NCI-H526 (cell line): Measurements from ENCODE around the gene OR9A4.
A peak's percentile ranks its signal among the peaks of the same experiment; 100 is the strongest.
"Not testable (repeated sequence)": the region's sequence is repeated elsewhere in the genome, so short reads cannot be mapped to it uniquely, and the experiment has no call there.

Experiments used
- DNase-seq, 2 experiments: peaks; one replicate each; lab custom pipeline; 2025; lab: John Stamatoyannopoulos, UW

OR9A4 gene, protein sequence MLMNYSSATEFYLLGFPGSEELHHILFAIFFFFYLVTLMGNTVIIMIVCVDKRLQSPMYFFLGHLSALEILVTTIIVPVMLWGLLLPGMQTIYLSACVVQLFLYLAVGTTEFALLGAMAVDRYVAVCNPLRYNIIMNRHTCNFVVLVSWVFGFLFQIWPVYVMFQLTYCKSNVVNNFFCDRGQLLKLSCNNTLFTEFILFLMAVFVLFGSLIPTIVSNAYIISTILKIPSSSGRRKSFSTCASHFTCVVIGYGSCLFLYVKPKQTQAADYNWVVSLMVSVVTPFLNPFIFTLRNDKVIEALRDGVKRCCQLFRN

GRCh38 chr7:141916099-141916498 lies at the start of gene OR9A4:
Gene OR9A4 (plus strand): TSS chr7:141916399. CDS start chr7:141918876, 2,477 bp downstream.
- no peak for DNase-seq

- no peak for DNase-seq
Observed at GRCh38 chr7:141866974-141867373, 49.2 kb upstream of the OR9A4 start.

DNA sequence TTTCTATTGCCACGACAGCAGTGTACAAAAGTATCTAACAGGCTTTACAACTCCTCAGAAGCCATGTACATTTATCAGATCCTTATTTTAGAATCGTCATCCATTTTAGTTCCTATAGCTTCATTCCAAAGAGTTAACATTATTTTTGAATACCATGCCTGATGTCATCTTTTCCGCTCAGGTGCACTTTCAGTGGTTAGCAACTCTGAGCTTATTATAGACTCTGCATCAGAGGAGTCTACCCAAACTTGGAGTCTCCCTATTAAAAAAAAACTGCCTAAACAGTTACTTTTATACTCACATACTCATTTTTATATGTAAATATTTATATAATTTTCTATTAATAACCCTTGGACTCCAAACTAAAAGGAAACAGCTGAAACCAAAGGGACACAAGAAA lies 43.3 kb upstream of the OR9A4 start:
- no peak for DNase-seq

DNA sequence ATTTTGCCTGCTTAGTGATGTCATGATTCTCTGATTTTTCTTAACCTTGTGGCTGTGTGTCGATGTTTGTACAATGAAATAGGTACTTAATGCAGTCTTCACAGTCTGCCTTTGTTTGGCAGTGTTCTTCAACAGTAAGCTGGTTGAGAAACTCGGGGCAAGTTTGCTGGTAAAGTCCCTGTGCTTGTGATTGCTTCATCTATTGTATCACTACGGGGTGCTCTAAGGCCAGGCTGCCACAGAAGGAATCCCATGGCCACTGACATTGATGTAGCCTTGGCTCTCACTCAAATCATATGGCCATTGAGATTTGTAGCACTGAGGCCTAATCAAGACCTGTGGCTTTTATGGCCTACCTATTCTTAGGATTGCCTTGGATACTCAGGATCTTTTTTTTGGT lies 41.4 kb upstream of the OR9A4 start:
- DNase-seq: no peak

DNA sequence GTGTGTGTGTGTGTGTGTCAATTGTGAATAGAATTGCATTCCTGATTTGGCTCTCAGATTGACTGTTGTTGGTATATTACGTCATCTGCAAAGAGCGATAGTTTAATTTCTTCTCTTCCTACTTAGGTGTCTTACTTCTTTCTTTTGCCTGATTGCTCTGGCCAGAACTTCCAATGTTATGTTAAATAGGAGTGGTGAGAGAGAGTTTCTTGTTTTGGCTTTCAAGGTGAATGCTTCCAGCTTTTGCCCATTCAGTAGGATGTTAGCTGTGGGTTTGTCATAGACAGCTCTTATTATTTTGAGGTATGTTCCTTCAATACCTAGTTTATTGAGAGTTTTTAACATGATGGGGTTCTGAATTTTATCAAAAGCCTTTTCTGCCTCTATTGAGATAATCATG lies 40.7 kb upstream of the OR9A4 start:
- no peak for DNase-seq

DNA sequence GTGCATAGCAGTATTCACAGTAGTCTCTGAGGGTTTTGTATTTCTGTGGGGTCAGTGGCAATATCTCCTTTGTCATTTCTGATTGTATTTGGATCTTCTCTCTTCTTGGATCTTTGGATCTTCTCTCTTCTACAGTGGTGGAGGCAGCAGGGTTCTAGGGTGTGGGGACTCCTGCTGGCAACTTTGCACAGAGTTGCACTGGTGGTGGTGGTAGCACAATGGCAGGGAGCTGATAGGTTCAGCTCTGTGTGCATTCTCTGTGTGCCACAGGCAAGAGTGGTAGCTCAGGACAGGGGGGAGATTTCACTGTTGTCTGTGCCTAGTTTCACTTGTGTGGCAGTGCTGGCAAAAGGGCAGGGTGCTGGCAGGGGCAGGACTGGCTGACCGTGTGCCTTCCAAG lies 39.8 kb upstream of the OR9A4 start:
- DNase-seq: no peak

DNA sequence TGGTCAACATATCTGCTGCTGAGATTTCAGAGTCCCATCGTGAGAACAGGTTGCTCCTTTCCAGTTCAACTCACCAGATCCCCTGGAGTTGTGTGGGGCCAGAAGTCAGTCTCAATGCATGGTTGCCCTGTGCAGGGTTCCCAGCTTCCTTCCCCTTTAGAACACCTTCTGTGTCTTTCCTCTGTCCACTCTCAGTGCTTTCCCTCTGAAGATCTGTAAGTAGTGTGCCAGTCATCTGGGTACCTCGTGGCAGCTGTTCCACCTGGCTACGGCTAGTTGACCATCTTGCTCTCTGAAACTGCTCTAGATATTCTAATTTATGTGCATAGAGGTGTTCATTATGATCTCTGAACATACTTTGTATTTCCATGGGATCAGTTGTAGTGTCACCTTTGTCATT lies 38.8 kb upstream of the OR9A4 start:
- DNase-seq: no peak

DNA sequence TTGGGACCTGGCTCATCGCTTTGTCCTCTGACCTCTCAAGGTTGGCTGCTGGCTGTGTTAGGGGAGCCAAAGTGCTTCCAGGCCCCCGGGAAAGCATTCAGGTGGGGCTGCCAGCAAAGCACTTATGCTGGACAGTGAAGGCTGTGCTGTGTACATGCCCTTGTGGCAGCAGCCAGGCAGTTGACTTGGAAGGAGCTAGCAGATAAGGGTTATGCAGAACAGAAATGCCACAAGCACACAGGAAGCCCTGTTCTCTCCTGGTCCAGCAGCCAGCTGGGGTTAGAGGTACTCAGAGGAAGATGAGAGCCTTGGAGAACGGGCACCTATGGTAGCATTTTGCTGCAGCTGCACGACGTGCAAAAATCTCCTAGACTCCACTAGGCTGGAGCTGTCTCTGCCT lies 35.2 kb upstream of the OR9A4 start:
- DNase-seq: no peak

GRCh38 chr7:141884539-141885225 lies 31.5 kb upstream of the OR9A4 start:
- no peak for DNase-seq

DNA sequence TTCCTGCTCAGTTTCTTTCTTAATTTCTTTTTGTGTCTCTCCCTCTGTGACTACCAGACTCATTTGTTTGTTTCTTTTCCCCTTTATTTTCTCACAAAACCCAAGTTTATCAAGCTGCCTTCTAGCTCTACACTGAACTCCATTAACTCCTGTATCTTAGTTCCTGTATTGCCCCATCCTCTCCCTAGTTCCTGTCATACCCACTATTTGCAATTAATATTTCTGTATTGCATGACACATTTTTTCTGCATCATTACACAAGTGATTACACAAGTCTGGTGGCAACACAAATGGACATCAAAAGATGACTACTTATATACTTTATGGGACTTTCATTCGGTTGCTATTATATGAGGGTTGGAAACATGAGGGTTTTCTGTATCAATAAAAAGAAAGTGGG lies 26.9 kb upstream of the OR9A4 start:
- DNase-seq: no peak

DNA sequence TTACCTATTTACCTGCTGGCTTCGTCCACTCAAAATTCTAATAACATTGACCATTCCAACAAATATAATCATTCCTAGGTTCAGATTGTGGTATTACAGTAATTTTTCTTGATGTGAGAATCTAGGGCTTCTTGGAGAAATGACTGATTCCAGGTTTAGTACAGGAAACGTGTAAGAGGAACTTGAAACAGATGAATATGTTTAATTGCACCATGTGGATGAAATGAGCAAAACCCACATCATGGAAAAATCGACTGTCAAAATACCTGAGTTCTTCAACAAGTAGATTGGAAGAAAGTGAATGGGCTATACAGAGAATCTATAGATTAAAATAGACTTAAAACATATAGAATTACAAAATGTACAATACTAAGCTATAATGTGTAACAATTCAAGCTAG lies 24.9 kb upstream of the OR9A4 start:
- DNase-seq: no peak

- DNase-seq: not testable (repeated sequence)
Observed at GRCh38 chr7:141899366-141899765, 16.8 kb upstream of the OR9A4 start.

- no peak for DNase-seq
Observed at GRCh38 chr7:141906285-141906684, 9.9 kb upstream of the OR9A4 start.

- DNase-seq: no peak
Observed at GRCh38 chr7:141911391-141911790, 4.8 kb upstream of the OR9A4 start.

DNA sequence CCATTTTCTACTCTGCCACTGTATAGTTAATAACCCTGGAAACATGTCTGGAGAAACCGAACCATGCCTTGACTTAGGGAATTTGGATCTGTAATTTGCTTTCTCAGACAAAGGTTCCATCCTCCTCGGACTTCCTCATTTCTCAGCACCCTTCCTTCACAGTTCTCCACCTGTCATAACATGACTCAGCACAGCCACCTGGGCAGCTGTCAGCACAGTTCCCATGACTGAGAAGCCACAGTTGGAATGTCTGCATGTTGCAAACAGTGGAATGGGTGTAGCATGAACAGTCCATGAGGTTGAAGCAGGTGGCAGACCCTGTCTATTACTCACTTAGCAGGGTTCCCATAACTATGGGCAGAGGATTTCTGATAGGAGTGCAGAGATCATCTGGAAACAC lies 634 bp upstream of the OR9A4 start:
- peak; percentile 5 to 46 for DNase-seq

- DNase-seq: no peak
Observed at GRCh38 chr7:141920281-141920680, 4.1 kb downstream of the OR9A4 start.

GRCh38 chr7:141928146-141928844 lies 12.1 kb downstream of the OR9A4 start:
- no peak for DNase-seq

DNA sequence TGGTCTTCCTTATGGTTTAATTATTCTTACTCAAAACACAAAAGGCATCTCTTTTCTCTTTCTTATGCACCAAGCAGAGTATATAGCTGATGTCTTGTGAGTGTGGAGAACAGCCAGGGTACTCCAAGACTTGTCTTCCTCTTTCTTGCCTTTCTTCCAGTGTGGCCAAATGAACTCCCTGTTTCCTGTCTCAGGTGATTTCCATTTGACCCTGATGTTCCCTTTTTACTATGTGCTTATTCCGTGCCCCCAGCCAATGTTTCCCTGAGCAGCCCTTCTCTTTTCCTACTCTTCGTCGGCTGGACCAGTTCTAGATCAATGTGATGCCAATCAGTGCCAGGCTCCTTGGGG lies 12.6 kb downstream of the OR9A4 start:
- DNase-seq: no peak

DNA sequence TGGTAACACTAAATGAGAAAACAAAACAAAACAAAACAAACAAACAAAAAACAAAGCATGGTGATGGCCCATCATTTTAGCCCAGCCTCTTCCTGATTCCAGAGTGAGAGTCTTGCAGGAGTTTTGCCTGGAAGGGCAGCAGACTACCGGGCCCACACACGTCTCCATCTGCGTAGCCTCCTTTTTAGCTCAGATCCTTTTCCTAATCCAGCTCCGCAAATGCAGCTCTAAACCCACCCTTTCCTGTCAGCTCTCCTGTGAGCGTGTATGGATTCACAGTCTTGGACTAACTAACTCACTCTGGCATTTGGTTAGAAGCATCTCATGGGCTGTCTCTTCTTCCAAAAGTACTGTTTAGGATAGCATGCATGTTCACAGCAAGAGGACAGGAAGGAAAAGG lies 14.0 kb downstream of the OR9A4 start:
- DNase-seq: no peak

DNA sequence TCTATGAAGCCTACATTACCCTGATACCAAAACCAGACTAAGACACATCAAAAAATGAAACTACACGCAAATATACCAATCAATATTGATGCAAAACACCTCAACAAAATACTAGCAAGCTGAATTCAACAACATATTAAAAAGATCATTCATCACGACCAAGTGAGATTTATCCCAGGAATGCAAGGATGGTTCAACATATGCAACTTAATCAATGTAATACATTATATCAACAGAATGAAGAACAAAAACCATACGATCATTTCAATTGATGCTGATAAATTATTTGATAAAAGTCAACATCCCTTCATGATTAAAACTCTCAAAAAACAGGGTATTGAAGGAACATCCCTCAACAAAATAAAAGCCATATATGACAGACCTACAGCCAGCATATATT lies 24.9 kb downstream of the OR9A4 start:
- no peak for DNase-seq

DNA sequence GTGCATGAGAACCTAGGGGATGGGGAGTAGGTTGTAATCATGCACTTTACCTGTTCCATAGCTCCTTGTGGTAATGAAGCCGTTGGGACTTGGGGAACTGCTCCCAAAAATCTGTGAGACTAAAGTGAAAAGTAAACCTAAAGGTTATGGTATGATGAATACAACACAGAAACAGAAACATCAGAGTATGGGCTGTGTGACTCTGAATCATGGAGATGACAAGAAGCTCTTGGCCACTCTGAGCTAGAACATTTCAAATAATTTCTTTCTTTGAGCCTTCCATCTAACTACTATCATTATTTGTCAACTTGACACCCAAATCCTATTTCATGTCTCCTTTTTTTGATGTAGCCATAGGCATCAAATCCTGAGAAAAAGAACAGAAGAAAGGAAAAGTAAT lies 27.6 kb downstream of the OR9A4 start:
- no peak for DNase-seq

DNA sequence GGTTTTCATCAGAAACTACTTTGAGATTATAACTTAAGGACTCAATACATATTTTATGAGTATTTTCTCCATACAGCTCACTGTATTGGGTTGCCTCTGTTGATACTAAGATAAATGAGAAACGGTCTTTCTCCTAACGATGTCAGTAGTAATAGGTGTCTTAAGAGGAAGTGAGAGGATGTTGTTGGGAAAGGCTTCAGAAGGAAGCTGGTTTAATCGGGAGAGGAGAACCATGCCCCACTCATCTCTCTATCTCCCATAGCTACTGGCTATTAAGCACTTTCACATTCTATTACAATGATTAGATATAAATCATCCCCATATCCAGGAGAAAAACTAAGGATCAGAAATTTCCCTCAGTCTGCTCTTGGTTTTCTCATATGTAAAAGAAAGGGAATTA lies 28.6 kb downstream of the OR9A4 start:
- DNase-seq: no peak

DNA sequence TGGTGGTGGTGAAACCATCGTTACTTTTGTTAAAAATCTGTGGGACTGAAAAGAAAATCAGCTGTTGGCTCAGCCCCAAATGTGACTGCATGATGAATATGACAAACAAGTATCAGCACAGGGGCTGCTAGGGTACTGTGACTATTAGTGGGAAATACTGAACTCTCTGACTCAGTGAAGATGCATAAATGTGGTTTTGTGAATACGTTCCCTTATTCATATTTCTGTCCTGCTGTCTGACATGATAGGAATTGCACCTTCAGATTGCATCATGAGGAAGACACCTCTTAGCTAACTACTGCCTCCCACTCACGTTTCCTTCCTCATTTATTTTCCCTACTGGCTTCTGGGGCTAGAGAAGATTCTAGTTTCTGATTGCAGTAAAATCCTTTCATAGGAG lies 29.2 kb downstream of the OR9A4 start:
- no peak for DNase-seq
